HG02981 (cell line): Measurements from ENCODE around the gene SF3A2.
"Not testable (repeated sequence)": the region's sequence is repeated elsewhere in the genome, so short reads cannot be mapped to it uniquely, and the experiment has no call there.

Experiments used
- ATAC-seq: cut with Tn5 transposase; IDR thresholded peaks from one replicate; pipeline ENCODE4 v1.9.1; 2021; ENCODE audit warnings: mild to moderate bottlenecking, moderate library complexity; ENCODE audit not compliant: unreplicated experiment

The SF3A2 gene, protein sequence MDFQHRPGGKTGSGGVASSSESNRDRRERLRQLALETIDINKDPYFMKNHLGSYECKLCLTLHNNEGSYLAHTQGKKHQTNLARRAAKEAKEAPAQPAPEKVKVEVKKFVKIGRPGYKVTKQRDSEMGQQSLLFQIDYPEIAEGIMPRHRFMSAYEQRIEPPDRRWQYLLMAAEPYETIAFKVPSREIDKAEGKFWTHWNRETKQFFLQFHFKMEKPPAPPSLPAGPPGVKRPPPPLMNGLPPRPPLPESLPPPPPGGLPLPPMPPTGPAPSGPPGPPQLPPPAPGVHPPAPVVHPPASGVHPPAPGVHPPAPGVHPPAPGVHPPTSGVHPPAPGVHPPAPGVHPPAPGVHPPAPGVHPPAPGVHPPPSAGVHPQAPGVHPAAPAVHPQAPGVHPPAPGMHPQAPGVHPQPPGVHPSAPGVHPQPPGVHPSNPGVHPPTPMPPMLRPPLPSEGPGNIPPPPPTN

GRCh38 chr19:2236314-2237050 lies at the start of gene SF3A2, which contains the start of gene PLEKHJ1:
SF3A2 (plus strand) TSS chr19:2236824; CDS start chr19:2243419, 6,595 bp downstream.
PLEKHJ1 (minus strand) TSS chr19:2236329; CDS start chr19:2236248, 81 bp downstream.
- ATAC-seq, result peak; percentile 62

DNA sequence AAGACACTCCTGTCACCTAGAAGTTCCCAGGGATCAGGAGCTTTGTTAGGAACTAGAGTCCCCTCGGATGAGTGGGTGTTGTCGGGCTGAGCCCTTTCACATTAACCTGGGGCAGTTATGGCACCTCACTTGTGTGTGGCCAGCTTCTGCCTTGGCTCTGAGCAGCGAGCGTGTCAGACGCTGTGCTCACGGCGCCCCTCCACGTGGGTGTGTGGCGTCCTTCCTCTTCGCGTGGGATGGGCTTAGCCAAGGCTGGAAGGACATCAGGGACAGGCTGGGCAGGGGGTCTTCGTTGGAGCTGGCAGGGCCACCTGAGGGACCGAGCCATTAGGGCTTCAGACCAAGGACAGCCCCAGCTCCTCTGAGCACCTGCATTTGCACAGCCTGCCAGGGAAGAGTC lies 49.5 kb upstream of the SF3A2 start:
- no peak for ATAC-seq

DNA sequence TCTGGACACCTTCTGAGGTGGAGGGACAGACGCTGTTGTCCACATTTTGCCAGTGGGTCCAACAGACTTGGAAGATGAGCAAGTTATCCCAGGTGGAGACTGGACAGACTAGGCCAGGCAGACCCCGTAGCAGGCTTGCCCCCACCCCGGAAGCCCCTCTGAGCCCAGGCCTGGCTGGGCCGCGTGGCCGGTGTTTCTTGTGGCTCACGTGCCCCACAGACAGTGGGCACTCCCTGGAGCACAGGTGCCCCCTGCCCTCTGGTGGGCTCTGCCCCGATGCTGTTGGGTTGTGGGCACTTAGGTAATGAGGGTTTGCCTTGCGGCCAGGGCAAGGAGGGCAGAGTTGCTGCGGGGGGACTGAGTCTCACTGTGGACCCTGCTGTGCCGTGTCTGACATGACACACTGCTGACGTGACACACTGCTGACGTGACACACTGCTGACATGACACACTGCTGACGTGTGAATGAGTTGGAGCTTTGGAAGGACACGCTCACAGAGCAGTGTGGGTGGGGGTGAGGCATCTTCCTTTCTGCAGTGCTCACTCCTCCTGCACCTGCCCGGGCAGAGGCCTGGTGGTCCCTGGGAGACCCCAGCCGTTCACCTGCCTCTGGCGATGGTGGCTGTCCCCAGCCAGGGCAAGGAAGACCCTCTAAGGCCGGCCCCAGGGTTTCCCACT lies 47.8 kb upstream of the SF3A2 start:
- ATAC-seq, result no peak

GRCh38 chr19:2189880-2190279 lies 46.7 kb upstream of the SF3A2 start:
- no peak for ATAC-seq

GRCh38 chr19:2190848-2191455 lies 45.7 kb upstream of the SF3A2 start:
- no peak for ATAC-seq

DNA sequence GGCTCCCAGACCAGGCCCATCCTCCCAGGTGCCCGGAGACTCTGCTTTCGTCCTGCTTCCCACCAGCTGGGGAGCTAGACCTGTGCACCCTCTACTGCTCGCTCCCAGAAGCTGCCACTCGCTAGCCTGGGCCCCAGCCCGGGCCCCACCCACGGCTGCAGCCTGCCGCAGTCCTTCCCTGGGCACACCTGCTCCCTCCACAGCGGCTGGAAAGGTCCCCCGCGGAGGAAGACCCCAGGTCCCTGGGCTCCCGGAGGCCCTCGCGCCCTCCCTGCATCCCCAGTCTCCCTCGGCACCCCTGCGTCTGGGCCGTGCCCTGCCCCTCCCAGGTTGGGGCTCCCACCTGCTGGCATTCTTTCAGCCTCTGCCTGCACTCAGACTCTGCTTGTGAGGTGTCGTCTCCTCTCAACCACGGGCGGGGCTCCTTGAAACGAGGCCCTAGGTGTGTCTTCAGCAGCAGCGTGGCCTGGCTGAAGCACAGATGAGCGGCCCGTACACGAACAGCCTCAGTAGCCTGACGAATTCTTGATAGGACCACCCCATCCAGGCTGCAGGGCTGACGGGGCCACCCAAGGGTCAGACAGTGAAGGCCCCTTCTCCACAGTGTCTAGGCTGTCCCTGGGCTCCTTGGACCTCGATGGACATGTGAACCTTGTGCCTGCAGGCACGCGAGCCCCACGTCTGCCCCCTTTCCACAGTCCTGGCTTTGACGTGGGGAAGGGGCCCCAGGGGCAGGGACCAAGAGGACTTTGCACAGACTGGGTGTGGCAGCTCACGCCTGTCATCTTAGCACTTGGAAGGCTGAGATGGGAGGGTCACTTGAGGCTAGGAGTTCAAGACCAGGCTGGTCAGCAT lies 44.9 kb upstream of the SF3A2 start:
- ATAC-seq, result no peak

DNA sequence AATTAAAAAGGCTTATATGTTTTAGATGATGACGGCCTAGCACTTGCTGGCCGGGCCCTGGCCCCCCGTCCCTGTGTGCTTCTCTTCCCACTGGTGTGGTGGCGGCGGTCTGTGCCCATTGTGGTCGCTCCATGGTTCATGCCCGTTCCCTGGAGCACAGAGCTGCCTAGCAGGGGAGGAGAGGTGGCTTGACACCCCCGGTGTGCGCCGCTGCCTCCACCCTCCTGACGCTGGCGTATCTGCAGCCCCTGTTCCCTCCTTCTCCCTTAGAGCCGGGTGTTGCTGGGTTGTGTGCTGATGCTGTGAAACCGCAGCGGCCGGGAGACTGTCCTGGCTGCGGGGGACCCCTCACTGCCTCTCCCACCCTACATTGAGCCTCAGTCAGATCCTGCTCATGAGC lies 43.8 kb upstream of the SF3A2 start:
- no peak for ATAC-seq

- no peak for ATAC-seq
Measured at GRCh38 chr19:2193807-2194206, 42.8 kb upstream of the SF3A2 start.

GRCh38 chr19:2194513-2195078 lies 42.0 kb upstream of the SF3A2 start:
- no peak for ATAC-seq

DNA sequence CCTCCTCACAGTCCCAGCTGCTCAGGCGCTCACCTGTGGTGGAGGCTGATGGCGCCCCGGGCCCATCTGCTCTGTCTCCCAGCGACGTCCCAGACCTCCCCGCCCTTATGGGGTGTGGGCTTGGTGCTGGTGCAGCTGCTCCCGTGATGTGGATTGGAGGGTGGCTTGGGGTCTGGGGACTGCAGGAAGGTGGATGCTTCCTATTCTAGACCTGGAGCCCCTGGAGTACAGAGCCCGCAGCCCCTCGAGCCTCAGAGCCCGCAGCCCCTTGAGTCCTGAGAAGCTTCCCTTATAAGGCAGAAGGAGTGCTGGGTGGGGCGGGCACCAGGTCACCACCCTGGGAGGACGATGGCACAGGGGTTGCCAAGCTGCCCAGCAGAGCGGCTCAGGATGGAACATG lies 41.3 kb upstream of the SF3A2 start:
- ATAC-seq, result no peak

DNA sequence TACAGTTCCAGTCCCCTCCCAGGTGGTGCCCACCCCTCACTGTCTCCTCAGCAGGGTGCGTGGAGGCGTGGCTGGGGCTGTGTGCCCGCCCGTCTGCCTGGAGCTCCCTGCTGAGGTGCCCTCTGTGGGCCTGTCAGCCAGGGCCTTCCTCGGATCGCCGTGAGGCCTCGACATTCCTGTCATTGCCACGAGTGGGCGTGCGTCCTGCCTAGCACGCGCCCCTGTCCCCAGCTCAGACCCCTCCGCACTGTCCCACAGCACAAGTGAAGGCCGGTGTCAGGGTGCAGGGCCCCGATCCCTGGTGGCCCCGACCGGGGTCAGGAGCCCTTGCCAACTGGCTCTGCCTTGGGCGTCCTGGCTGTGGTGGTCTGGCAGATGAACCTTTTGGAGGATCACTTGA lies 40.7 kb upstream of the SF3A2 start:
- no peak for ATAC-seq

- no peak for ATAC-seq
Measured at GRCh38 chr19:2197270-2197669, 39.4 kb upstream of the SF3A2 start.

GRCh38 chr19:2198317-2198716 lies 38.3 kb upstream of the SF3A2 start:
- ATAC-seq, result no peak

DNA sequence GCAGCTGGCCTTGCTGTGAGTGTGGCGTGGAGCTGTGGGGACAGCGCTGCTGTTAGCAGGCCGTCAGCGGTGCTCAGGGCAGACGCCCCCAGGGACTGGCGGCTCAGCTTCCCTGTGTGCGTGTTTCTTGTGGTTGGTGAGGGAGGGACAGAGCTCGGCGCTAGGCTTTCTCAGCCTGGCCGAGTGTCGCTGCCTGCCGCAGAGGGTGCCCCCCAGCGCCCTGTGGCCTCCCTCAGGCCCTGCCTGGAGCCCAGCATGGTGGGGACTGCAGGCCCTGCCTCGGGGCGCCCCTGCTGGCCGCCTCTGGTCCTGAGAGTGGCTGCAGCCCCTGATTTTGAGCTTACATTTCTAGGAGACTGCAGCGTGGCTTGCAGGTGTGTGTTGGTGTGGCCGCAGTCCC lies 37.4 kb upstream of the SF3A2 start:
- ATAC-seq, result no peak

DNA sequence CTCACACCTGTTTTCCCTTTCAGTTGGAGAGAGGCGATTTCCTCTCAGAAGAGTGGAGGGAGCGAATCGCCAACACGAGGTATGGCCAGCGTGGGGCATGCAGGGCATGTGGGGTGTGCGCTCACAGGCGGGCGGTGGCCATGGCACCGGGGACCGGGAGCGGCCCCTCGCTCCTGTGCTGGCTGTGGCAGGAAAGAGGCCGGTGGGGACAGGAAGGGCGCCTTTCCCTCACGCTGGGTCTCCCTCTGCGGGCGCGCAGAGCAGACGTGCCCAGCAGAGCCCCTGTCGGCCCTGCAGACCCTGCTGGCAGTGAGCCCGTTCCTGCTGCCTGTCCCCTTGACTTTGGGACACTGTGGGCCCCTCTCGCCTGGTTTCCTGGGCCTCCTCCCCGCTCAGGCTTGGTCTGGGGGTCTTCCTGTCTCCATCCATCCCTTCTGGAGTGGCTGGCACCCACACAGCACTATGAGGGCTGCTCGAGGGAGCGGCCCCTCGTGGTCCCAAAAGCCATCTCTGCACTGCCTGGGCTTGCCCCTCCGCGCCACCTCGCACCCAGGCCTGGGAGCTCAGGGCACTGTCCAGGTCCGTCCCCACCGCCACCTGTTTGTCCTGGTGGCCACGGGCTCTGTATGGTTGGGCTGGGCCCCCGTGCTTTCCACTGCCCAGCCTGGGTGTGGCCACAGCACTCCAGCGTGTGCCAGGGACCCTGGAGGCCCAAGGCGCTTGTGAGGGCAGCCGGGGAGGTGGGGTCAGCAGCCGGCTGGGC lies 36.6 kb upstream of the SF3A2 start:
- no peak for ATAC-seq

DNA sequence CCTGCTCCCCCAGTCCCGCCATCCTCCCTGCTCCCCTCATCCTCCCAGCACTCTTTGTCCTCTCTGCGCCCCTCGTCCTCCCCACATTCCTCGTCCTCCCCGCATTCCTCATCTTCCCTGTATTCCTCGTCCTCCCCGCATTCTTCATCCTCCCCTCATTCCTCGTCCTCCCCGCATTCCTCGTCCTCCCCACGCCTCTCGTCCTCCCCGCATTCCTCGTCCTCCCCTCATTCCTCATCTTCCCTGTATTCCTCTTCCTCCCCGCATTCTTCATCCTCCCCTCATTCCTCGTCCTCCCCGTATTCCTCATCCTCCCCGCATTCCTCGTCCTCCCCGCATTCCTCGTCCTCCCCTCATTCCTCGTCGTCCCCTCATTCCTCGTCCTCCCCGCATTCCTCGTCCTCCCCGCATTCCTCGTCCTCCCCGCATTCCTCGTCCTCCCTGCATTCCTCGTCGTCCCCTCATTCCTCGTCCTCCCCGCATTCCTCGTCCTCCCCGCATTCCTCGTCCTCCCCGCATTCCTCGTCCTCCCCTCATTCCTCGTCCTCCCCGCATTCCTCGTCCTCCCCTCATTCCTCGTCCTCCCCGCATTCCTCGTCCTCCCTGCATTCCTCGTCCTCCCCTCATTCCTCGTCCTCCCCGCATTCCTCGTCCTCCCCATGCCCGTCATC lies 35.9 kb upstream of the SF3A2 start:
- ATAC-seq, result not testable (repeated sequence)

DNA sequence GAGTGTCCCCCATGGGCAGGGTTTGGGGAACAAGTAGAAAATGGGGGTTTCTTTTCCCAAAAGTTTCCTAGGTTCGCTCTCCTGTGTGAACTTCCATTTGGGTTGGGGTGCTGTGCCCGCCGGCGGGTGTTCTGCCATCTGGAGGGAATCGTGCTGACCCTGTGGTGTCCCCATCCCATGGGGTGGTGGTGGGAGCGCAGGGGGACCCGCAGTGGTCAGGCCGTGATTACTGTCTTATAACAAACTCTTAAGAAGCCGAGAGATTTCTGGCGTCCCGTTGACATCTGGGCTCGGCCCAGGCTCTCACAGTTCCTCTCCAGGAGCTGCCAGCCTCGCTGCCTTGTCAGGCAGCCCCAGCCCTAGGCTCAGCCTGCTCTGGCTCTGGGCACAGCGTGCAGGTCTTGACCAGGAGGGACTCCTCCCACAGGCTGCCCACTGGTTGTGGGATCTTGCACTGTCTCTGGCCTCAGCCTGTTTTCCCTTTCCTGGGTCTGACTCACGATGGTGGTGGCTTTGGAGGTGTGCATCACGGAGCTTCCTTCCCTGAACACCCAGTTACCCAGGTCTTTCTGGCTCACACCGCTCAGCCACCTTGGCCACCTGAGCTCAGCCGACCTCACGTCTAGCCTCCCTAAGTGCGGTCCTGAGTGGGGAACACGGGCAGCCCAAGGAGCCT lies 35.0 kb upstream of the SF3A2 start:
- ATAC-seq, result no peak

- no peak for ATAC-seq
Measured at GRCh38 chr19:2202366-2202765, 34.3 kb upstream of the SF3A2 start.
